A549 (cell line): Measurements from ENCODE around the gene GPR78. TPM values are rescaled to one million over a fixed set of nuclear protein-coding genes. Genes with fewer than 3 reads are reported as not detected.
A peak's percentile ranks its signal among the peaks of the same experiment; 100 is the strongest.

Experiments
- ATAC-seq, 2 experiments: fragments of 200-7000 bp in 1 of 2; fragments of >200 bp in 1 of 2; cut with Nextera tagmentation in 1 of 2; cut with Tn5 transposase in 1 of 2; 3 replicates each; pipeline versions ENCODE4 v1.8.0 to v1.9.1; 2018 to 2020; ENCODE audit warnings: mild to moderate bottlenecking in 1 of 2, moderate library complexity in 1 of 2
- CTCF ChIA-PET: fragments of 300-600 bp; sonication (Branson Sonifier 250); formaldehyde crosslinking; extraction: SDS; loops from one replicate; lab custom pipeline; 2021; ENCODE audit warnings: antibody characterized with exemption, inconsistent platforms; lab: Yijun Ruan, JAX
- POLR2A ChIA-PET: fragments of 350-600 bp; formaldehyde crosslinking; extraction: SDS; loops from one replicate; lab custom pipeline; 2021; ENCODE audit warnings: antibody characterized with exemption, inconsistent platforms; lab: Yijun Ruan, JAX
- DNase-seq, 2 experiments: peaks; one replicate each; pipeline versions ENCODE4 v3.0.0 to v3.0.0-alpha.2; 2011 to 2016; ENCODE audit warnings: low read depth in 1 of 2, low spot score in 1 of 2
- FAIRE-seq: peaks from 2 replicates; lab custom pipeline; 2011; peaks lifted over from hg19 to GRCh38; lab: Jason Lieb, UNC
- H3K27ac ChIP-seq, 2 experiments: fragments of >200 bp; sonication (Bioruptor Twin); formaldehyde crosslinking; 3 replicates each; pipeline ENCODE4 v1.5.1; 2016 to 2017
- H3K4me1 ChIP-seq: fragments of >200 bp; sonication (Bioruptor Twin); formaldehyde crosslinking; 3 replicates; pipeline ENCODE4 v1.6.1; 2016
- H3K4me2 ChIP-seq: fragments of >200 bp; sonication (Bioruptor Twin); formaldehyde crosslinking; 3 replicates; pipeline ENCODE4 v1.6.1; 2016
- H3K4me3 ChIP-seq: fragments of >200 bp; sonication (Bioruptor Twin); formaldehyde crosslinking; 3 replicates; pipeline ENCODE4 v1.5.1; 2016
- H3K9me3 ChIP-seq: fragments of >200 bp; sonication (Bioruptor Twin); formaldehyde crosslinking; 3 replicates; pipeline ENCODE4 v1.6.1; 2016
- BHLHE40 ChIP-seq: IDR thresholded peaks from 2 replicates; pipeline ENCODE4 v1.6.1; 2012; ENCODE audit warnings: low read depth, low read length, inconsistent platforms
- CBX2 ChIP-seq: fragments of 200-600 bp; sonication (generic); IDR thresholded peaks from 2 replicates; pipeline ENCODE4 v1.6.1; 2016; ENCODE audit warnings: low read depth, mild to moderate bottlenecking, borderline replicate concordance
- CBX8 ChIP-seq: fragments of 200-600 bp; sonication (generic); IDR thresholded peaks from 2 replicates; pipeline ENCODE4 v1.6.1; 2016
- CHD2 ChIP-seq: fragments of 150-350 bp; IDR thresholded peaks from 2 replicates; pipeline ENCODE4 v1.6.1; 2014; ENCODE audit warnings: low read length; ENCODE audit not compliant: partially characterized antibody
- EHMT2 ChIP-seq: fragments of 200-600 bp; sonication (generic); IDR thresholded peaks from 2 replicates; pipeline ENCODE4 v1.6.1; 2016; ENCODE audit warnings: antibody characterized with exemption, low read depth, mild to moderate bottlenecking, moderate library complexity
- FOSL2 ChIP-seq, 2 experiments: fragments of 450-650 bp in 1 of 2; fragments of >200 bp in 1 of 2; sonication (Bioruptor Twin) in 1 of 2; formaldehyde crosslinking; IDR thresholded peaks; 2 replicates each; pipeline versions ENCODE4 v1.5.0 to v1.6.1; 2016 to 2020; ENCODE audit warnings: mild to moderate bottlenecking in 1 of 2, moderate library complexity in 1 of 2
- HDAC2 ChIP-seq: fragments of 200-600 bp; sonication (generic); IDR thresholded peaks from 2 replicates; pipeline ENCODE4 v1.6.1; 2016
- HEYL ChIP-seq: fragments of 250-450 bp; sonication (Bioruptor Pico); IDR thresholded peaks from 2 replicates; pipeline ENCODE4 v1.8.0; 2021; ENCODE audit warnings: mild to moderate bottlenecking, moderate library complexity
- HOXB13 ChIP-seq: fragments of 250-450 bp; sonication (Bioruptor Pico); IDR thresholded peaks from 2 replicates; pipeline ENCODE4 v1.5.0; 2020; ENCODE audit warnings: low read depth, mild to moderate bottlenecking, moderate library complexity
- JUN ChIP-seq, 2 experiments: fragments of >200 bp; sonication (Bioruptor Twin); formaldehyde crosslinking; IDR thresholded peaks; 2 replicates in 1 of 2; 3 replicates in 1 of 2; pipeline ENCODE4 v1.6.1; 2016 to 2017
- JUNB ChIP-seq: fragments of >200 bp; sonication (Bioruptor Twin); formaldehyde crosslinking; IDR thresholded peaks from 2 replicates; pipeline ENCODE4 v1.6.1; 2016
- KDM1A ChIP-seq: fragments of 200-600 bp; sonication (generic); IDR thresholded peaks from 2 replicates; pipeline ENCODE4 v1.6.1; 2016; ENCODE audit warnings: low read depth, mild to moderate bottlenecking
- MAFK ChIP-seq: fragments of 450-650 bp; IDR thresholded peaks from 2 replicates; pipeline ENCODE4 v1.6.1; 2014; ENCODE audit not compliant: partially characterized antibody
- MAX ChIP-seq: IDR thresholded peaks from 2 replicates; pipeline ENCODE4 v1.6.1; 2012
- NPAS2 ChIP-seq: fragments of 250-450 bp; sonication (Bioruptor Pico); IDR thresholded peaks from 2 replicates; pipeline ENCODE4 v1.8.0; 2022; ENCODE audit warnings: mild to moderate bottlenecking, moderate library complexity, borderline replicate concordance
- PBX3 ChIP-seq: IDR thresholded peaks from 2 replicates; pipeline ENCODE4 v1.6.1; 2012
- RAD21 ChIP-seq, 2 experiments: fragments of >200 bp in 1 of 2; sonication (Bioruptor Twin) in 1 of 2; formaldehyde crosslinking in 1 of 2; IDR thresholded peaks in 1 of 2; conservative IDR thresholded peaks in 1 of 2; 2 replicates in 1 of 2; 3 replicates in 1 of 2; pipeline ENCODE4 v1.6.1; 2012 to 2018; ENCODE audit warnings: inconsistent platforms in 1 of 2
- REST ChIP-seq: fragments of 200-600 bp; sonication (generic); IDR thresholded peaks from 2 replicates; pipeline ENCODE4 v1.6.1; 2016; ENCODE audit warnings: antibody characterized with exemption, mild to moderate bottlenecking, moderate library complexity
- SMC3 ChIP-seq: fragments of >200 bp; sonication (Bioruptor Twin); formaldehyde crosslinking; IDR thresholded peaks from 3 replicates; pipeline ENCODE4 v1.6.1; 2018; ENCODE audit warnings: inconsistent platforms
- WGBS: methylation state at CpG from one replicate; pipeline ENCODE4 v1.1.6; 2017; ENCODE audit errors: missing lambda C conversion rate; 5-methylcytosine and 5-hydroxymethylcytosine counted together
- polyA plus RNA-seq, 4 experiments: library from polyadenylated mRNA; depleted of rRNA in 3 of 4; stranded (reverse); fragments of >200 nt; fragmentation: RNase III in 1 of 4; extraction: RNeasy Plus Mini Kit Qiagen cat#74134 plus additional on column Dnase treatment in 1 of 4; gene quantifications; 2 replicates in 3 of 4; 3 replicates in 1 of 4; pipeline ENCODE4 v1.2.3, GENCODE V29; 2011 to 2017
- TF ChIP-seq, protein P1 (sequence below): IDR thresholded peaks from 2 replicates; pipeline ENCODE4 v1.6.1; 2012; ENCODE audit warnings: low read depth, borderline replicate concordance
- TF ChIP-seq, protein P2 (sequence below): fragments of 450-650 bp; IDR thresholded peaks from 2 replicates; pipeline ENCODE4 v1.6.1; 2014; ENCODE audit warnings: antibody characterized with exemption

GPR78 gene
- polyA plus RNA-seq, 2 of the 4 experiments (the other 2 are of a cell fraction) = 0.09 TPM; not detected in 1

- no peak for TF ChIP-seq KDM1A
- no peak for TF ChIP-seq HOXB13
- TF ChIP-seq HEYL (CRISPR knock-in tag) = no peak
- TF ChIP-seq CBX2 = no peak
- TF ChIP-seq EHMT2 = no peak
- no peak for TF ChIP-seq JUN (IDR thresholded peaks at IDR 0.05)
- no peak for TF ChIP-seq MAX
- TF ChIP-seq, protein P1, sequence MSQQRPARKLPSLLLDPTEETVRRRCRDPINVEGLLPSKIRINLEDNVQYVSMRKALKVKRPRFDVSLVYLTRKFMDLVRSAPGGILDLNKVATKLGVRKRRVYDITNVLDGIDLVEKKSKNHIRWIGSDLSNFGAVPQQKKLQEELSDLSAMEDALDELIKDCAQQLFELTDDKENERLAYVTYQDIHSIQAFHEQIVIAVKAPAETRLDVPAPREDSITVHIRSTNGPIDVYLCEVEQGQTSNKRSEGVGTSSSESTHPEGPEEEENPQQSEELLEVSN = no peak
- TF ChIP-seq PBX3 = no peak
- TF ChIP-seq JUNB = no peak
- TF ChIP-seq BHLHE40 = no peak
- Histone ChIP-seq H3K9me3 (no peaks in the 10 kb centered on the region), H3K4me2 (no peak overlapping the region), H3K4me3 (no peak overlapping the region), H3K4me1 (peaks cover 6% of the 10 kb centered on the region; the same call in 1 of the 3 replicates), H3K27ac (no peak overlapping the region)
- ChIA-PET CTCF (interaction anchor here (1.3 to 1.8 kb wide), 2 partner anchors 74 to 76 kb away, joined by 3 to 5 read pairs; no protein-coding TSS in a partner anchor), POLR2A (no interaction called here)
- no peak for ATAC-seq
- FAIRE-seq = no peak
- WGBS = 68% methylated on average over 8 of the region's 8 CpGs
- DNase-seq = no peak
These were observed 33.5 kb upstream of the GPR78 start for GRCh38 chr4:8546766-8547107.

- DNase-seq (peak in 1 of 2 experiments; percentile 35), FAIRE-seq (no peak), ATAC-seq (peak in 1 of 2 experiments; percentile 64; a peak in 3 of 6 replicates)
- POLR2A ChIA-PET = no interaction called here
- 0 out of 3 replicates have a peak overlapping the region, but pooled peaks have one; percentile 10 for H3K4me2 ChIP-seq
- CTCF ChIA-PET = interaction anchor here (0.6 to 1.8 kb wide), 5 partner anchors 11 to 79 kb away, joined by 3 to 5 read pairs (median 4); no protein-coding TSS in a partner anchor
- H3K4me3 ChIP-seq = no peak overlapping the region
- TF ChIP-seq, protein P1 = no peak
- TF ChIP-seq FOSL2 (IDR thresholded peaks at IDR 0.05) (no peak), FOSL2 (CRISPR knock-in tag; IDR thresholded peaks at IDR 0.05) (no peak), HDAC2 (no peak), REST (no peak), KDM1A (no peak), CBX8 (no peak), SMC3 (no peak), NPAS2 (CRISPR knock-in tag) (no peak), RAD21 (conservative IDR thresholded peaks at IDR 0.05 in 1 of 2, IDR thresholded peaks at IDR 0.05 in 1 of 2) (peak; percentile 43 to 45; a peak in 4 of 5 replicates), MAFK (peak; percentile 55), CHD2 (no peak)
- TF ChIP-seq, protein P2, sequence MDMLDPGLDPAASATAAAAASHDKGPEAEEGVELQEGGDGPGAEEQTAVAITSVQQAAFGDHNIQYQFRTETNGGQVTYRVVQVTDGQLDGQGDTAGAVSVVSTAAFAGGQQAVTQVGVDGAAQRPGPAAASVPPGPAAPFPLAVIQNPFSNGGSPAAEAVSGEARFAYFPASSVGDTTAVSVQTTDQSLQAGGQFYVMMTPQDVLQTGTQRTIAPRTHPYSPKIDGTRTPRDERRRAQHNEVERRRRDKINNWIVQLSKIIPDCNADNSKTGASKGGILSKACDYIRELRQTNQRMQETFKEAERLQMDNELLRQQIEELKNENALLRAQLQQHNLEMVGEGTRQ = no peak
- H3K9me3 ChIP-seq = no peaks in the 10 kb centered on the region
- peak overlapping the region in 1 of 2 experiments; percentile 22; a peak in 1 of 6 replicates for H3K27ac ChIP-seq
- H3K4me1 ChIP-seq = peaks cover 6% of the 10 kb centered on the region; the same call in 1 of the 3 replicates
- 36% methylated on average over 15 of the region's 16 CpGs for WGBS
These were observed 32.9 kb upstream of the GPR78 start for GRCh38 chr4:8547108-8547911.
